K562 (cell line): Measurements from ENCODE around the gene GULP1. TPM values are rescaled to one million over a fixed set of nuclear protein-coding genes. Genes with fewer than 3 reads are reported as not detected.

ENCODE experiments used
- ATAC-seq: fragments of 200-7000 bp; cut with Tn5 transposase; 3 replicates; pipeline ENCODE4 v1.9.1; 2020; ENCODE audit warnings: moderate library complexity
- BruUV-seq: library from RNA; stranded (reverse); fragments of 400-500 nt; replicated peaks from 2 replicates; lab custom pipeline; 2021; lab: Mats Ljungman, UMichigan
- CTCF ChIA-PET: fragments of 300-600 bp; formaldehyde crosslinking; extraction: SDS; loops from one replicate; lab custom pipeline; 2021; ENCODE audit warnings: low intra/inter-chr PET ratio; lab: Yijun Ruan, JAX
- POLR2A ChIA-PET: fragments of 300-600, 350-650 bp; sonication (Branson Sonifier 250); formaldehyde crosslinking; extraction: SDS; loops from one replicate; lab custom pipeline; 2021; ENCODE audit warnings: antibody characterized with exemption, inconsistent platforms; lab: Yijun Ruan, JAX
- DNase-seq, 4 experiments: peaks; one replicate each; pipeline versions ENCODE4 v3.0.0 to v3.0.0-alpha.2; 2011 to 2018; ENCODE audit warnings: low spot score in 3 of 4, mixed read lengths in 3 of 4; ENCODE audit errors: extremely low read depth in 1 of 4
- FAIRE-seq: peaks from 2 replicates; lab custom pipeline; 2011; peaks lifted over from hg19 to GRCh38; lab: Jason Lieb, UNC
- H2AFZ ChIP-seq: 2 replicates; pipeline ENCODE4 v1.6.0; 2011; ENCODE audit warnings: low read depth, low read length, control low read depth, inconsistent platforms
- H3K27ac ChIP-seq: fragments of 200-600 bp; 3 replicates; pipeline ENCODE4 v1.8.0; 2011; ENCODE audit warnings: low read depth, mild to moderate bottlenecking, control low read depth, inconsistent platforms, low read length, moderate library complexity, mixed read lengths; ENCODE audit errors: extremely low read depth
- H3K27me3 ChIP-seq, 2 experiments: fragments of 300-600 bp in 1 of 2; 2 replicates in 1 of 2; 3 replicates in 1 of 2; pipeline versions ENCODE4 v1.6.0 to v1.8.0; 2011; ENCODE audit warnings: inconsistent platforms in 2 of 2, low read length in 2 of 2, mild to moderate bottlenecking in 1 of 2, mixed read lengths in 1 of 2, moderate library complexity in 1 of 2; ENCODE audit not compliant: control insufficient read depth in 2 of 2, insufficient read depth in 2 of 2
- H3K36me3 ChIP-seq: fragments of 300-600 bp; 3 replicates; pipeline ENCODE4 v1.8.0; 2011; ENCODE audit warnings: mild to moderate bottlenecking, low read length, inconsistent platforms; ENCODE audit not compliant: control insufficient read depth, insufficient read depth
- H3K4me1 ChIP-seq, 2 experiments: fragments of 200-600 bp in 1 of 2; replicated peaks in 1 of 2; 2 replicates in 1 of 2; 3 replicates in 1 of 2; pipeline versions ENCODE4 v1.5.1 to v1.8.0; 2011; ENCODE audit warnings: inconsistent platforms in 2 of 2, low read length in 2 of 2, mild to moderate bottlenecking in 1 of 2, mixed read lengths in 1 of 2, moderate library complexity in 1 of 2; ENCODE audit not compliant: control insufficient read depth in 2 of 2, insufficient read depth in 2 of 2
- H3K4me2 ChIP-seq: 2 replicates; pipeline ENCODE4 v1.6.1; 2011; ENCODE audit warnings: low read length, control low read depth, inconsistent platforms, mixed read lengths; ENCODE audit not compliant: insufficient read depth
- H3K4me3 ChIP-seq: fragments of 200-600 bp; sonication (generic), shearing (Covaris generic); 2 replicates; pipeline ENCODE4 v1.5.1; 2016; ENCODE audit warnings: control low read depth, inconsistent platforms
- H3K79me2 ChIP-seq: fragments of 200-600 bp; 3 replicates; pipeline ENCODE4 v1.8.0; 2011; ENCODE audit warnings: low read length, inconsistent platforms; ENCODE audit not compliant: control insufficient read depth, insufficient read depth
- H3K9ac ChIP-seq, 2 experiments: 2 replicates each; pipeline versions ENCODE4 v1.6.0 to v1.6.1; 2011; ENCODE audit warnings: low read depth in 2 of 2, low read length in 2 of 2, control low read depth in 1 of 2, inconsistent platforms in 1 of 2, mild to moderate bottlenecking in 1 of 2, mixed read lengths in 1 of 2; ENCODE audit not compliant: insufficient read depth in 1 of 2
- H3K9me1 ChIP-seq: one replicate; pipeline ENCODE4 v1.6.0; 2011; ENCODE audit warnings: inconsistent platforms, mild to moderate bottlenecking, low read length, moderate library complexity; ENCODE audit not compliant: control insufficient read depth, insufficient read depth
- H3K9me3 ChIP-seq: replicated peaks from 2 replicates; pipeline ENCODE4 v1.5.1; 2011; ENCODE audit warnings: low read depth, low read length, inconsistent platforms; ENCODE audit not compliant: control insufficient read depth, insufficient read depth
- H4K20me1 ChIP-seq: replicated peaks from 2 replicates; pipeline ENCODE4 v1.6.1; 2011; ENCODE audit warnings: low read length, inconsistent platforms, mixed read lengths; ENCODE audit not compliant: control insufficient read depth, insufficient read depth
- ILF3 ChIP-seq: fragments of 450-650 bp; IDR thresholded peaks from 2 replicates; pipeline ENCODE4 v1.6.1; 2018; ENCODE audit warnings: antibody characterized with exemption, mild to moderate bottlenecking, moderate library complexity, borderline replicate concordance
- MCM3 ChIP-seq: fragments of 450-650 bp; IDR thresholded peaks from 2 replicates; pipeline ENCODE4 v1.6.1; 2016
- NFE2 ChIP-seq: IDR thresholded peaks from 2 replicates; pipeline ENCODE4 v1.6.1; 2014; ENCODE audit warnings: antibody characterized with exemption, low read depth
- RB1 ChIP-seq: fragments of 450-650 bp; IDR thresholded peaks from 2 replicates; pipeline ENCODE4 v1.6.1; 2017; ENCODE audit warnings: low read depth, mild to moderate bottlenecking
- RFX7 ChIP-seq: fragments of 250-450 bp; sonication (Bioruptor Pico); IDR thresholded peaks from 2 replicates; pipeline ENCODE4 v1.5.1; 2021; ENCODE audit warnings: mild to moderate bottlenecking
- SOX6 ChIP-seq: fragments of 450-650 bp; IDR thresholded peaks from 2 replicates; pipeline ENCODE4 v1.6.1; 2014; ENCODE audit warnings: mild to moderate bottlenecking
- ZC3H8 ChIP-seq: fragments of 450-650 bp; IDR thresholded peaks from 2 replicates; pipeline ENCODE4 v1.6.1; 2017
- ZNF277 ChIP-seq: fragments of 250-450 bp; sonication (Bioruptor Pico); IDR thresholded peaks from 2 replicates; pipeline ENCODE4 v1.8.0; 2022; ENCODE audit warnings: inconsistent platforms, mild to moderate bottlenecking, moderate library complexity, borderline replicate concordance
- ZNF695 ChIP-seq: fragments of 450-650 bp; formaldehyde crosslinking; IDR thresholded peaks from 2 replicates; pipeline ENCODE4 v1.4.0; 2020; ENCODE audit warnings: mild to moderate bottlenecking, moderate library complexity
- ZNF740 ChIP-seq, 3 experiments: fragments of 200-800 bp in 1 of 3; sonication (Bioruptor generic) in 1 of 3; sonication (generic) in 1 of 3; formaldehyde crosslinking in 1 of 3; IDR thresholded peaks; 2 replicates each; pipeline versions ENCODE4 v1.6.1 to v1.8.0; 2016 to 2022; ENCODE audit warnings: mild to moderate bottlenecking in 2 of 3, missing compliant biosample characterization in 2 of 3, missing genetic modification characterization in 2 of 3, missing genetic modification reagents in 1 of 3
- WGBS: fragments of 100-300 bp; shearing (Covaris generic); methylation state at CpG from one replicate; pipeline ENCODE4 v1.1.6; 2016; ENCODE audit warnings: low coverage, mixed read lengths; ENCODE audit not compliant: insufficient coverage; ENCODE audit errors: missing lambda C conversion rate; 5-methylcytosine and 5-hydroxymethylcytosine counted together
- in situ Hi-C: fragments of 300-500 bp; cut with MboI; formaldehyde crosslinking; loops from 4 replicates; pipeline ENCODE4 v1.15.0; 2018; ENCODE audit warnings: inconsistent platforms, mixed read lengths
- intact Hi-C: fragments of 100-400 bp; cut with micrococcal nuclease; formaldehyde crosslinking; loops from 2 replicates; pipeline ENCODE4 v1.14.2; 2022
- polyA plus RNA-seq, 8 experiments: library from polyadenylated mRNA; depleted of rRNA in 4 of 8; stranded (reverse) in 5 of 8; unstranded in 3 of 8; fragments of >200 nt; fragmentation: Nextera tagmentation in 2 of 8; fragmentation: Illumina TruSeq in 1 of 8; extraction: Ambion mirVana in 2 of 8; extraction: Trizol in 1 of 8; gene quantifications; 2 replicates each; pipeline versions ENCODE4 v1.2.1 to v1.2.3, GENCODE V29; 2011 to 2014; ENCODE audit warnings: inconsistent platforms in 1 of 8, missing spikeins in 1 of 8
- total RNA-seq, 7 experiments: library from RNA; depleted of rRNA in 6 of 7; stranded (reverse); fragments of >200 nt in 6 of 7; fragmentation: Illumina TruSeq in 2 of 7; extraction: Trizol in 2 of 7; gene quantifications; 2 replicates each; pipeline versions ENCODE4 v1.2.1 to v1.2.3, GENCODE V29; 2011 to 2021; ENCODE audit warnings: low replicate concordance in 1 of 7

GULP1 gene
- total and polyA plus RNA-seq, 9 of the 15 experiments (the other 6 are each of a cell fraction or from before 2014, with no cell fraction given) = 8.5 to 25.3 (median 19.5) TPM

GRCh38 chr2:188474316-188474715 is 182.6 kb downstream of the GULP1 start:
- WGBS = 33% methylated on average over 1 of the region's 2 CpGs
- Histone ChIP-seq H3K4me3 (no peak overlapping the region), H3K27me3 (no peaks in the 10 kb centered on the region), H4K20me1 (no peaks in the 10 kb centered on the region), H3K9me3 (no peaks in the 10 kb centered on the region), H3K4me1 (0 out of 5 replicates have a peak, but pooled peaks cover 0 to 4% of the 10 kb centered on the region in 2 experiments), H3K9me1 (no peaks in the 10 kb centered on the region), H3K27ac (no peak overlapping the region), H3K79me2 (no peaks in the 10 kb centered on the region; the same call in 2 of the 3 replicates), H3K9ac (no peak overlapping the region), H2AFZ (no peak overlapping the region), H3K36me3 (no peaks in the 10 kb centered on the region), H3K4me2 (no peak overlapping the region)
- intact Hi-C loops (no loop called here), in situ Hi-C loops (no loop called here)
- ATAC-seq (no peak), FAIRE-seq (no peak), DNase-seq (no peak)
- TF ChIP-seq ZNF740 (CRISPR knock-in tag; IDR thresholded peaks at IDR 0.05) (no peak), ZNF740 (tag; IDR thresholded peaks at IDR 0.05) (no peak), ZNF277 (CRISPR knock-in tag) (no peak), ZNF695 (no peak), ZC3H8 (no peak), SOX6 (no peak), NFE2 (no peak), MCM3 (no peak), RFX7 (no peak), RB1 (no peak), ILF3 (no peak)
- POLR2A ChIA-PET = interaction anchor here (0.9 to 1.0 kb wide), 2 partner anchors 8 to 44 kb away, joined by 3 to 4 read pairs; no protein-coding TSS in a partner anchor
- CTCF ChIA-PET = no interaction called here
- no TSS peak for BruUV-seq
